Germinal center (tissue), 1 donor: ENCODE data around the gene NOX4.

Experiments used
- DNase-seq: peaks from one replicate; pipeline ENCODE4 v3.0.0; 2012; ENCODE audit warnings: mixed read lengths, low spot score

The NOX4 gene

GRCh38 chr11:89490981-89491690, at the start of gene NOX4:
Gene NOX4 (minus strand): TSS chr11:89491375. CDS start chr11:89491246, 129 bp downstream.
- DNase-seq: no peak

GRCh38 chr11:89540826-89541225, 49.7 kb upstream of the NOX4 start:
- no peak for DNase-seq

- no peak for DNase-seq
Measured at GRCh38 chr11:89537936-89538335, 46.8 kb upstream of the NOX4 start.

- DNase-seq: no peak
Measured at GRCh38 chr11:89536926-89537325, 45.8 kb upstream of the NOX4 start.

GRCh38 chr11:89535221-89535620, 44.0 kb upstream of the NOX4 start:
- DNase-seq: no peak

- no peak for DNase-seq
Measured at GRCh38 chr11:89529626-89530380, 38.6 kb upstream of the NOX4 start.

- DNase-seq: no peak
Measured at GRCh38 chr11:89521792-89522191, 30.6 kb upstream of the NOX4 start.

GRCh38 chr11:89521294-89521693, 30.1 kb upstream of the NOX4 start:
- DNase-seq: no peak

- DNase-seq: no peak
Measured at GRCh38 chr11:89516496-89516895, 25.3 kb upstream of the NOX4 start.

GRCh38 chr11:89508544-89508943, 17.4 kb upstream of the NOX4 start:
- no peak for DNase-seq

GRCh38 chr11:89504270-89504669, 13.1 kb upstream of the NOX4 start:
- DNase-seq: no peak

GRCh38 chr11:89503422-89503821, 12.2 kb upstream of the NOX4 start:
- DNase-seq: no peak

- no peak for DNase-seq
Measured at GRCh38 chr11:89502301-89502700, 11.1 kb upstream of the NOX4 start.

- DNase-seq: no peak
Measured at GRCh38 chr11:89500336-89500735, 9.2 kb upstream of the NOX4 start.

- no peak for DNase-seq
Measured at GRCh38 chr11:89498845-89499448, 7.8 kb upstream of the NOX4 start.

- DNase-seq: no peak
Measured at GRCh38 chr11:89495951-89496350, 4.8 kb upstream of the NOX4 start.

GRCh38 chr11:89493431-89493830, 2.3 kb upstream of the NOX4 start:
- DNase-seq: no peak

- DNase-seq: no peak
Measured at GRCh38 chr11:89490602-89490980, 584 bp downstream of the NOX4 start.

GRCh38 chr11:89489930-89490329, 1.2 kb downstream of the NOX4 start:
- no peak for DNase-seq

GRCh38 chr11:89487016-89487415, 4.2 kb downstream of the NOX4 start:
- DNase-seq: no peak

GRCh38 chr11:89484896-89485295, 6.3 kb downstream of the NOX4 start:
- DNase-seq: no peak

GRCh38 chr11:89477175-89477574, 14.0 kb downstream of the NOX4 start:
- DNase-seq: no peak

GRCh38 chr11:89463266-89463780, 27.9 kb downstream of the NOX4 start:
- no peak for DNase-seq
